HepG2 (cell line): Measurements from ENCODE around the gene GRM4. TPM values are rescaled to one million over a fixed set of nuclear protein-coding genes. Genes with fewer than 3 reads are reported as not detected.
A peak's percentile ranks its signal among the peaks of the same experiment; 100 is the strongest.

ENCODE experiments used
- ARID3A ChIP-seq: IDR thresholded peaks from 2 replicates; pipeline ENCODE4 v1.6.1; 2012; ENCODE audit warnings: low read depth, low read length, improper control_type of control experiment
- MBNL3 ChIP-seq: fragments of 250-450 bp; sonication (Bioruptor Pico); conservative IDR thresholded peaks from 2 replicates; pipeline ENCODE4 v1.8.0; 2022; ENCODE audit warnings: mild to moderate bottlenecking, inconsistent platforms
- MTF1 ChIP-seq: sonication (generic); formaldehyde crosslinking; IDR thresholded peaks from 2 replicates; pipeline ENCODE4 v1.5.0; 2020; ENCODE audit warnings: missing genetic modification reagents
- MXD3 ChIP-seq: IDR thresholded peaks from 2 replicates; pipeline ENCODE4 v1.6.1; 2016; ENCODE audit warnings: mild to moderate bottlenecking, missing biosample characterization, missing genetic modification reagents
- POLR2A ChIP-seq, 2 experiments: IDR thresholded peaks; 2 replicates each; pipeline ENCODE4 v1.6.1; 2011; ENCODE audit warnings: low read depth in 2 of 2, low read length in 2 of 2, mild to moderate bottlenecking in 1 of 2, moderate library complexity in 1 of 2; ENCODE audit not compliant: insufficient read depth in 1 of 2
- POLR2AphosphoS5 ChIP-seq: IDR thresholded peaks from 2 replicates; pipeline ENCODE4 v1.6.1; 2012; ENCODE audit warnings: low read depth, low read length
- SNRNP70 ChIP-seq: fragments of 200-400 bp; formaldehyde crosslinking; IDR thresholded peaks from 2 replicates; pipeline ENCODE4 v1.6.1; 2017; ENCODE audit warnings: mild to moderate bottlenecking, low read depth, low read length, moderate library complexity
- TEF ChIP-seq: sonication (generic); formaldehyde crosslinking; IDR thresholded peaks from 2 replicates; pipeline ENCODE4 v1.5.0; 2020; ENCODE audit warnings: missing genetic modification reagents
- TP53 ChIP-seq: sonication (generic); formaldehyde crosslinking; conservative IDR thresholded peaks from 2 replicates; pipeline ENCODE4 v1.4.0; 2020; ENCODE audit warnings: missing genetic modification reagents
- TRIM22 ChIP-seq: fragments of 450-650 bp; IDR thresholded peaks from 2 replicates; pipeline ENCODE4 v1.6.1; 2017
- ZBED4 ChIP-seq: sonication (generic); formaldehyde crosslinking; IDR thresholded peaks from 2 replicates; pipeline ENCODE4 v1.4.0; 2020; ENCODE audit warnings: missing genetic modification reagents, borderline replicate concordance
- ZNF10 ChIP-seq: sonication (generic); formaldehyde crosslinking; IDR thresholded peaks from 2 replicates; pipeline ENCODE4 v1.4.0; 2020; ENCODE audit warnings: mild to moderate bottlenecking, low read depth, missing genetic modification reagents, borderline replicate concordance
- ZNF160 ChIP-seq: sonication (generic); formaldehyde crosslinking; IDR thresholded peaks from 2 replicates; pipeline ENCODE4 v1.8.0; 2022; ENCODE audit warnings: mild to moderate bottlenecking, inconsistent platforms, missing genetic modification reagents
- ZNF280B ChIP-seq: sonication (generic); formaldehyde crosslinking; IDR thresholded peaks from 2 replicates; pipeline ENCODE4 v1.5.0; 2020; ENCODE audit warnings: missing genetic modification reagents, mild to moderate bottlenecking, borderline replicate concordance
- ZNF333 ChIP-seq: sonication (generic); formaldehyde crosslinking; IDR thresholded peaks from 2 replicates; pipeline ENCODE4 v1.4.0; 2020; ENCODE audit warnings: mild to moderate bottlenecking, missing genetic modification reagents, borderline replicate concordance
- ZNF652 ChIP-seq: IDR thresholded peaks from 2 replicates; pipeline ENCODE4 v1.6.1; 2016; ENCODE audit warnings: low read depth, borderline replicate concordance
- ZNF879 ChIP-seq: sonication (generic); formaldehyde crosslinking; IDR thresholded peaks from 2 replicates; pipeline ENCODE4 v1.8.1; 2023; ENCODE audit warnings: missing genetic modification reagents
- polyA plus RNA-seq, 8 experiments: library from polyadenylated mRNA; depleted of rRNA in 3 of 8; stranded (reverse) in 7 of 8; unstranded in 1 of 8; fragments of >200 nt; fragmentation: Illumina TruSeq in 4 of 8; extraction: Trizol in 4 of 8; gene quantifications; 2 replicates each; pipeline versions ENCODE4 v1.2.1 to v1.2.3, GENCODE V29; 2011 to 2016; ENCODE audit warnings: low read depth in 4 of 8, missing spikeins in 1 of 8, mixed read lengths in 1 of 8; ENCODE audit not compliant: insufficient read depth in 1 of 8
- total RNA-seq, 5 experiments: library from RNA; depleted of rRNA; stranded (reverse); fragments of >200 nt; fragmentation: Illumina TruSeq; extraction: Trizol; gene quantifications; 2 replicates each; pipeline ENCODE4 v1.2.3, GENCODE V29; 2016; ENCODE audit warnings: low read depth in 1 of 5

Gene GRM4
- total and polyA plus RNA-seq, 2 of the 13 experiments (the other 11 are each of a cell fraction or from before 2014, with no cell fraction given): not detected

GRCh38 chr6:33988121-33989015 lies 157.5 kb downstream of the GRM4 start (continued):
- TF ChIP-seq SNRNP70 (no peak), MXD3 (no peak), MBNL3 (CRISPR knock-in tag) (no peak), POLR2AphosphoS5 (no peak), ZNF280B (CRISPR knock-in tag) (no peak), ZNF160 (CRISPR knock-in tag) (peak; percentile 66; the same call in 1 of the 2 replicates), ZNF333 (CRISPR knock-in tag) (0 out of 2 replicates have a peak, but pooled peaks have one; percentile 45), TEF (0 out of 2 replicates have a peak, but pooled peaks have one; percentile 44), ARID3A (no peak), ZNF10 (CRISPR knock-in tag) (no peak), ZNF652 (CRISPR knock-in tag) (peak; percentile 57; the same call in 1 of the 2 replicates), POLR2A (IDR thresholded peaks at IDR 0.05; ENCODE audit: insufficient read depth in 1 of 2, low read depth in 2 of 2, low read length in 2 of 2) (no peak), MTF1 (CRISPR knock-in tag) (no peak), TP53 (no peak), ZBED4 (peak; percentile 82; the same call in 1 of the 2 replicates), TRIM22 (no peak), ZNF879 (CRISPR knock-in tag) (no peak)
